BJ (cell line): ENCODE results near the gene TH. TPM values are rescaled to one million over a fixed set of nuclear protein-coding genes. Genes with fewer than 3 reads are reported as not detected.
"Not testable (repeated sequence)": the region's sequence is repeated elsewhere in the genome, so short reads cannot be mapped to it uniquely, and the experiment has no call there.

Source experiments
- CTCF ChIA-PET: fragments of 350-600 bp; formaldehyde crosslinking; extraction: SDS; loops from one replicate; lab custom pipeline; 2021; ENCODE audit warnings: antibody characterized with exemption, inconsistent platforms; lab: Yijun Ruan, JAX
- POLR2A ChIA-PET: fragments of 300-600 bp; sonication (Branson Sonifier 250); formaldehyde crosslinking; extraction: SDS; loops from one replicate; lab custom pipeline; 2021; ENCODE audit warnings: antibody characterized with exemption; lab: Charles Lee
- DNase-seq: peaks from one replicate; pipeline ENCODE4 v3.0.0-alpha.2; 2011; ENCODE audit warnings: low read depth
- H3K27me3 ChIP-seq: 2 replicates; pipeline ENCODE4 v1.6.0; 2011; ENCODE audit warnings: low read length; ENCODE audit not compliant: control insufficient read depth, insufficient read depth
- H3K36me3 ChIP-seq: 2 replicates; pipeline ENCODE4 v1.5.1; 2011; ENCODE audit warnings: low read length; ENCODE audit not compliant: control insufficient read depth, insufficient read depth
- H3K4me3 ChIP-seq: 2 replicates; pipeline ENCODE4 v1.5.1; 2011; ENCODE audit warnings: low read depth, mild to moderate bottlenecking, control low read depth, low read length
- polyA plus RNA-seq: library from polyadenylated mRNA; depleted of rRNA; stranded (reverse); fragments of >200 nt; gene quantifications from 2 replicates; pipeline ENCODE4 v1.2.3, GENCODE V29; 2011
- TF ChIP-seq, protein P1 (sequence below): IDR thresholded peaks from 2 replicates; pipeline ENCODE4 v1.5.1; 2011; ENCODE audit warnings: low read depth, mild to moderate bottlenecking, control low read depth, inconsistent platforms, low read length, moderate library complexity; ENCODE audit not compliant: insufficient read depth

Gene TH
- polyA plus RNA-seq, 1 experiment: not detected

DNA sequence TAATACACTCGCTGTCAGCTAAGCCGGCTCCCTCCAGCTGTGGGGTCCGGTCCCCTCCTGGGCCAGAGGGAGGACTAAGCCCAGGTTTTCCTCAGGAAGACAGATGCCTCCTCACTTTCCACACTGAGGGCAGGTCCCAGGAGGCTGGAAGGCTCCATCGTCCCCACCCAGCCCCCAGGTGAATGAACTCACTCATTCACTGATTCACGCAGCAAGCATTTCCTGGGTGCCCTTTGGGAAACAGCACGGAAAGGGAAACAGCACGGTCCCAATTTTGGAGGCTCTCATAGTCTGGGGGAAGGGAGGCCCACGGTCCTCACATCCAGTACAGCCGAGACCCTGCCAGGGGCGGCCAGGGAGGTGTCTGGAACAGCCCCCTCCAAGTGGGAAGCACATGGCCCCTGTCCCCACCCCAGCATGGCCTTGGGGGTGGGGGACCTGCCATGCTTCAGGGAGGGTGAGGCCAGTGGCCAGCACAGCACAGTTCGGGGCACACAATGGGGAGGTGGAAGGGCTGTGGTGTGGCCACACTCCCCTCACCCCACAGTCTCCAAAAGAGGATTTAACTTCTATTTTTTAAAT lies 9.3 kb upstream of the TH start:
- no peaks in the 10 kb centered on the region for H3K36me3 ChIP-seq
- POLR2A ChIA-PET: no interaction called here
- CTCF ChIA-PET: interaction anchor here (0.6 kb wide), 1 partner anchor 240 kb away, joined by 3 read pairs; no protein-coding TSS in a partner anchor
- no peak for DNase-seq
- H3K4me3 ChIP-seq: no peak overlapping the region
- TF ChIP-seq, protein P1, sequence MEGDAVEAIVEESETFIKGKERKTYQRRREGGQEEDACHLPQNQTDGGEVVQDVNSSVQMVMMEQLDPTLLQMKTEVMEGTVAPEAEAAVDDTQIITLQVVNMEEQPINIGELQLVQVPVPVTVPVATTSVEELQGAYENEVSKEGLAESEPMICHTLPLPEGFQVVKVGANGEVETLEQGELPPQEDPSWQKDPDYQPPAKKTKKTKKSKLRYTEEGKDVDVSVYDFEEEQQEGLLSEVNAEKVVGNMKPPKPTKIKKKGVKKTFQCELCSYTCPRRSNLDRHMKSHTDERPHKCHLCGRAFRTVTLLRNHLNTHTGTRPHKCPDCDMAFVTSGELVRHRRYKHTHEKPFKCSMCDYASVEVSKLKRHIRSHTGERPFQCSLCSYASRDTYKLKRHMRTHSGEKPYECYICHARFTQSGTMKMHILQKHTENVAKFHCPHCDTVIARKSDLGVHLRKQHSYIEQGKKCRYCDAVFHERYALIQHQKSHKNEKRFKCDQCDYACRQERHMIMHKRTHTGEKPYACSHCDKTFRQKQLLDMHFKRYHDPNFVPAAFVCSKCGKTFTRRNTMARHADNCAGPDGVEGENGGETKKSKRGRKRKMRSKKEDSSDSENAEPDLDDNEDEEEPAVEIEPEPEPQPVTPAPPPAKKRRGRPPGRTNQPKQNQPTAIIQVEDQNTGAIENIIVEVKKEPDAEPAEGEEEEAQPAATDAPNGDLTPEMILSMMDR: no peak
- H3K27me3 ChIP-seq: no peaks in the 10 kb centered on the region; the same call in 1 of the 2 replicates

DNA sequence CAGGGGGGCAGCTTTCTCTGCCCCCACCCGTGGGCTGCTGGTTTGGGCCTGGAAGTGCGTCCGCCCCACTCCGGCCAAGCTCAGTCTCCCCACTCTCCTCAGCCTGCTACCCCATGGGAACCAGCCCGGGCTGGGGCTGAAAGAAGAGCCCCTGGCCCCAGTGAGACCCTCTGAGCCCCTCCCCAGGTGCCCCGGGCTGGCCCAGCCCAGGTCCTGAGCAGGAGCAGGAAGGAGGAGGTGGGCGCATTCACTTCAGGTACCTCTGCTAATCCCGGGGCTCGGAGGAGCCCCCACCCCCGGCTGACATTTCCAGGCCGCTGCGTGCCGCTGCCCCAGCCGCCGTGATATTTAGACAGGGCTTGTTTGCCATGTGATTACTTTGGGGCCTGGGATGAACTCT lies 8.7 kb upstream of the TH start:
- ChIA-PET CTCF (interaction anchor here (0.6 kb wide), 1 partner anchor 240 kb away, joined by 3 read pairs; no protein-coding TSS in a partner anchor), POLR2A (no interaction called here)
- DNase-seq: no peak

DNA sequence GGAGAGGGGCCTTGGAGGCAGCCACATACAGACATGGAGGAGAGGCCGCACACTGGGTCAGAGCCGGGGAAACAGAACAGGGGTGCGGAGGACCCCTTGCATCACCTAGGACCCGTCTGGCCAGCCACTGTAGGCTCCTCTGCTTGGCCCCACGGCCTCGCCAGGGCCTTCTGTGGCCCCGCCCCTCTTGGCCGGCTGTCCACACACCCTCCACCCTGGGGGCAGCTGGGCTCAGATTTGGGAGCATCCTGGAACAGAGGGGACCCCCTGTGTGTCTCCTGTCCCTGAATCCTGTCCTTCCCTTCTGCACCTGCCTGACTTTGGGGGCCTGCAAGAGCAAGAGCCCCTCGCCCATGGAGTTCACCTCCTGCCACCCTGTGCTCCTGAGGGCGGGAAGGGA lies 7.9 kb upstream of the TH start:
- no peak overlapping the region for H3K4me3 ChIP-seq

More for the DNA sequence above, 8.7 kb upstream of the TH start:
- TF ChIP-seq, protein P1: no peak
- no peaks in the 10 kb centered on the region for H3K36me3 ChIP-seq
- H3K27me3 ChIP-seq: no peaks in the 10 kb centered on the region; the same call in 1 of the 2 replicates
- H3K4me3 ChIP-seq: no peak overlapping the region

DNA sequence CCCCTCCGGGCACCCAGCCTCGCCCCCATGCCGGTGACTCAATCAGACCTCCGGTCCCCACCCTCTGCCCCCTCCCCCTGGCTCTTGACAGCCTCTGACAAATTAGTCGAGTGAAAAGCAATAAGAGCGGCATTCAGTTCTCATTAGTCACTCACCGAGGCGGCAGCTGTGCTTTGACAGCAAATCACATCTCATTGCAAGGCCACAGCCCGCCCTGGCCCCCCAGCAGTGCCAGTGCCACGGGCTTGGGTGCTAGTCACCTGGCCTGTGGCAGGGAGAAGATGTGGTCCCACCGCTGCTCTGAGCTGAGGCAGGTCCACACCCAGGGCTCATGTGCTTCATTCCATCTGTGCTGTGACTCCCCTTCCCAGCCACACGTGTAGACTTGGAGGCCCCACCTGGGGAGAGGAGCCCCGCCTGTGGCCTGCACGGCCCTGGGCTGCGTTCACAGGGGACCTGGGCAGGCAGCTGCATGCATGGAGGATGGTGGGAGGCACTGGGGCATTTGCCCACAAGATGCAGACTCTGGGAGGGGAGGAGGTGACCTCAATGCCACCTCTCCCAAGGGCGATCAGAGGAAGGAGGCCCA lies 7.4 kb upstream of the TH start:
- H3K4me3 ChIP-seq: no peak overlapping the region
- DNase-seq: no peak
- CTCF ChIA-PET: interaction anchor here (1.1 to 1.6 kb wide), 4 partner anchors 11 to 241 kb away, joined by 3 to 9 read pairs (median 4); no protein-coding TSS in a partner anchor
- TF ChIP-seq, protein P1: no peak
- H3K36me3 ChIP-seq: no peaks in the 10 kb centered on the region
- POLR2A ChIA-PET: no interaction called here
- H3K27me3 ChIP-seq: no peaks in the 10 kb centered on the region

More for the DNA sequence above, 7.9 kb upstream of the TH start:
- no peaks in the 10 kb centered on the region for H3K27me3 ChIP-seq
- H3K36me3 ChIP-seq: no peaks in the 10 kb centered on the region
- ChIA-PET POLR2A (no interaction called here), CTCF (interaction anchor here (1.6 kb wide), 1 partner anchor 241 kb away, joined by 9 read pairs; no protein-coding TSS in a partner anchor)
- TF ChIP-seq, protein P1: no peak
- DNase-seq: no peak

DNA sequence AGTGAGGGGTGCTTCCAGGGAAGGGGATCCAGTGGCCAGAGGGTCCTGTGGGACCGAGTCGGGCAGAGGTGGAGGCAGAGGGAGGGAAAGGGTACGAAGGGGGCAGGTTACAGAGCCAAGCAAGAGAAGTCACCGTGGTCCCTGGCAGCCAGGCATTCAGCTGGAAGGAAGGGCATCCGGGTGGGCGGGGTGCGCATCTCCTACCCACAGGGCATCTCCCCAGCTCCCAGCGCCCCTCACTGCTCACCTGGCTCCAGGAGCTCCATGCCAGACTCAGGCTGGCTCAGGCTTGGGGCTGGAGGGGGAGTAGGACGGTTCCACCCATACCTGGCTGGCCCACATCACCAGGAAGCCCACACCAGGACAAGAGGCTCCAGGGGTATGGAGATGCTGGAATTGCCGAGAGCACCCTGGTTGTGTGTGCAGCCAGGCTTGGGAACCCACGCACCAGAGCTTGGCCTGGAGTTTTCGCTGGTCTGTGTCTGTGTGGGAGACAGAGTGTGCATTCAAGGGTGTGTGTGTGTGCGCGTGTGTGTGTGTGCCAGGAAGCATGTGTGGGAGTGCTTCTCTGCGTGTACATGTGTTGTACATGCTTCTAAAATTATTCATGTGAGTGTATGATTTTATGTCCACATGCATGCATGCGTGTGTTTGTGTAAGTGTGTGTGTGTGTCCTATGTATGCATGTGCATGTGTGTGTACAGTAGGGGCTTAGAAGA lies 6.6 kb upstream of the TH start:
- H3K4me3 ChIP-seq, POLR2A ChIA-PET, DNase-seq, H3K27me3 ChIP-seq, H3K36me3 ChIP-seq: not testable (repeated sequence)
- CTCF ChIA-PET: interaction anchor here (1.1 to 1.6 kb wide), 4 partner anchors 11 to 242 kb away, joined by 3 to 9 read pairs (median 4); no protein-coding TSS in a partner anchor
